GM18499 (cell line): ENCODE results near the gene CHMP2B.
"Not testable (repeated sequence)": the region's sequence is repeated elsewhere in the genome, so short reads cannot be mapped to it uniquely, and the experiment has no call there.

Experiments used
- ATAC-seq: cut with Tn5 transposase; IDR thresholded peaks from one replicate; pipeline ENCODE4 v1.9.1; 2021; ENCODE audit warnings: moderate number of reproducible peaks; ENCODE audit not compliant: insufficient read depth, unreplicated experiment

Gene CHMP2B

DNA sequence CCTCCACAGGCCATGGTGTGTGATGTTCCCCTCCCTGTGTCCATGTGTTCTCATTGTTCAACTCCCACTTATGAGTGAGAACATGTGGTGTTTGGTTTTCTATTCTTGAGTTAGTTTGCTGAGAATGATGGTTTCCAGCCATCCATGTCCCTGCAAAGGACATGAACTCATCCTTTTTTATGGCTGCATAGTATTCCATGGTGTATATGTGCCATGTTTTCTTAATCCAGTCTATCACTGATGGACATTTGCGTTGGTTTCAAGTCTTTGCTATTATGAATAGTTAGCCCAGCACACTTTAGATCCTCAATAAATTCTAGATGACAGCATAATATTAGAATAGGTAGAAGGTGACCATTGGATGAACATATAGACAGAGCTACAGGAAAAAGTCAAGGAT lies 77.9 kb downstream of the CHMP2B start:
- ATAC-seq = not testable (repeated sequence)
